HG03565 (cell line): ENCODE results near the gene TOM1.

Experiments used
- ATAC-seq: cut with Tn5 transposase; IDR thresholded peaks from one replicate; pipeline ENCODE4 v1.9.1; 2021; ENCODE audit warnings: mild to moderate bottlenecking, moderate library complexity; ENCODE audit not compliant: unreplicated experiment

TOM1 gene

GRCh38 chr22:35322126-35322525 lies 22.4 kb downstream of the TOM1 start:
- no peak for ATAC-seq

GRCh38 chr22:35322893-35323292 lies 23.2 kb downstream of the TOM1 start:
- ATAC-seq, result no peak

GRCh38 chr22:35323305-35323704 lies 23.6 kb downstream of the TOM1 start:
- ATAC-seq, result no peak

GRCh38 chr22:35324067-35324466 lies 24.4 kb downstream of the TOM1 start:
- no peak for ATAC-seq

GRCh38 chr22:35324762-35325161 lies 25.1 kb downstream of the TOM1 start:
- no peak for ATAC-seq

- ATAC-seq, result no peak
Measured at GRCh38 chr22:35325209-35325608, 25.5 kb downstream of the TOM1 start.

GRCh38 chr22:35326854-35327562 lies 27.3 kb downstream of the TOM1 start:
- no peak for ATAC-seq

GRCh38 chr22:35327690-35328471 lies 28.2 kb downstream of the TOM1 start:
- no peak for ATAC-seq

GRCh38 chr22:35328472-35328885 lies 28.8 kb downstream of the TOM1 start:
- ATAC-seq, result no peak

GRCh38 chr22:35329114-35329847 lies 29.6 kb downstream of the TOM1 start:
- ATAC-seq, result no peak

- no peak for ATAC-seq
Measured at GRCh38 chr22:35330258-35330861, 30.7 kb downstream of the TOM1 start.

GRCh38 chr22:35332278-35332677 lies 32.6 kb downstream of the TOM1 start:
- ATAC-seq, result no peak

- ATAC-seq, result no peak
Measured at GRCh38 chr22:35333220-35333619, 33.5 kb downstream of the TOM1 start.

GRCh38 chr22:35334004-35334403 lies 34.3 kb downstream of the TOM1 start:
- no peak for ATAC-seq

GRCh38 chr22:35335468-35335867 lies 35.8 kb downstream of the TOM1 start:
- ATAC-seq, result no peak

- no peak for ATAC-seq
Measured at GRCh38 chr22:35335936-35336781, 36.5 kb downstream of the TOM1 start.

- no peak for ATAC-seq
Measured at GRCh38 chr22:35337932-35338331, 38.2 kb downstream of the TOM1 start.

GRCh38 chr22:35341090-35341874 lies 41.6 kb downstream of the TOM1 start:
- ATAC-seq, result no peak

- no peak for ATAC-seq
Measured at GRCh38 chr22:35342390-35342789, 42.7 kb downstream of the TOM1 start.
